ENCODE measurements around the gene NID1. TPM values are rescaled to one million over a fixed set of nuclear protein-coding genes. Genes with fewer than 3 reads are reported as not detected.

NID1 gene
- total RNA-seq, 3 donors from 2014 or later: 60.3 to 288 (median 154) TPM

DNA sequence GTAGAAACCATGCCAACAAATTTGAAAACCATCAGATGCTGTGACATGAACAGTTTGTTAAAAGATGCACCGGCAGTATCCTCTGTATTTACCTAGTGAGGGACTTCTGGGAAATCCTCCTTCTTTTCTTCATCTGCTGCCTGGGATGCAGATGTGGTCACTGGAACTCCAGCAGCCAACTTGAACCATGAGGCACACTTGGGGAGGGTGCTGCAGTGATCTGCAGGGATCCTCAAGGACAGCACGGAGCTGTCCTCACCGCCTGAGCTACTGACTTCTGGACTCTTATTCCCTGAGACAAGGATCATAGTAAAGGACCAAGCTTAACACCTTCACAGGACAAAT is 19.5 kb upstream of the NID1 start:
- Histone ChIP-seq H3K4me1 (no peaks in the 10 kb centered on the region), H3K36me3 (no peaks in the 10 kb centered on the region), H3K9me3 (no peaks in the 10 kb centered on the region), H3K27me3 (no peaks in the 10 kb centered on the region), H3K4me3 (no peak overlapping the region), H3K27ac (no peak overlapping the region)
- intact Hi-C loops (cut with DNase I; ENCODE audit: low total_unique reads): no loop called here
- TF ChIP-seq POLR2A (IDR thresholded peaks at IDR 0.05) (no peak), POLR2AphosphoS5 (IDR thresholded peaks at IDR 0.05) (no peak)
- TF ChIP-seq, protein P1, sequence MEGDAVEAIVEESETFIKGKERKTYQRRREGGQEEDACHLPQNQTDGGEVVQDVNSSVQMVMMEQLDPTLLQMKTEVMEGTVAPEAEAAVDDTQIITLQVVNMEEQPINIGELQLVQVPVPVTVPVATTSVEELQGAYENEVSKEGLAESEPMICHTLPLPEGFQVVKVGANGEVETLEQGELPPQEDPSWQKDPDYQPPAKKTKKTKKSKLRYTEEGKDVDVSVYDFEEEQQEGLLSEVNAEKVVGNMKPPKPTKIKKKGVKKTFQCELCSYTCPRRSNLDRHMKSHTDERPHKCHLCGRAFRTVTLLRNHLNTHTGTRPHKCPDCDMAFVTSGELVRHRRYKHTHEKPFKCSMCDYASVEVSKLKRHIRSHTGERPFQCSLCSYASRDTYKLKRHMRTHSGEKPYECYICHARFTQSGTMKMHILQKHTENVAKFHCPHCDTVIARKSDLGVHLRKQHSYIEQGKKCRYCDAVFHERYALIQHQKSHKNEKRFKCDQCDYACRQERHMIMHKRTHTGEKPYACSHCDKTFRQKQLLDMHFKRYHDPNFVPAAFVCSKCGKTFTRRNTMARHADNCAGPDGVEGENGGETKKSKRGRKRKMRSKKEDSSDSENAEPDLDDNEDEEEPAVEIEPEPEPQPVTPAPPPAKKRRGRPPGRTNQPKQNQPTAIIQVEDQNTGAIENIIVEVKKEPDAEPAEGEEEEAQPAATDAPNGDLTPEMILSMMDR (IDR thresholded peaks at IDR 0.05): no peak
- no peak for DNase-seq (ENCODE audit: low spot score in 2 of 2)

DNA sequence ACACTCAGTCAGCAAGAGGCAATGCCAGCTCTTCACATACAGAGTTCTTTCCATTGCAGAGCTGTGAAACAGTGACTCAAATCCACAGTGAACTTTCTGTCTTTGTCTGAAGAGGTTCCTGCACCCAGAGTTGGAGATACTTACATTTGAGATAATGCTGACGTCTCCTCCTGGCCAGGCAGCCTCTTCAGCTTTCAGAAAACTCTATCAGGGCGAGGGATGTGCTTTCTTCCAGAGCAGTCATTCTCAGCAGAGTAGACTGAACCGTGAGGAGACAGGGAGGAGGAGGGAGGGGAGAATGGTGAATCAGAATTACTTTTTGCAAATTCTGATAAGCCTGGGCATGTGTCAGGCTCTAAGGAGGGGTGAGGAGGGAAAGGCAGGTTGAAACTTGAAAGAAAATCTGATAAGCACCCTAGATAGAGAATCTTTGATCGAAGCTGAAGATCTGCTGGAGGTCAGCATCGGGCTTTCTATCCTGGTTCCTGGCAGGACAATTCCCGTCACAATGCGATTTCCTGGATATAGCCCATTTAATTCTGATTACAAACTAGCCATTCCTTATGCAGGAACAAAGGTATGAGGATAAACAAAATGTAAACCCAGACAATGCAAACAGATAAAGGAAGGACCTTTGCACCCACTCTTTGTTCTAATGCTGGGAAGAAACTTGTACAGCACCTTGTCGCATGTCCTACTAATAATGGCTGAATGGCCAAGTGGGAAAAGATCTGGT is 18.9 kb upstream of the NID1 start:
- DNase-seq (ENCODE audit: low spot score in 2 of 2): no peak
- Histone ChIP-seq H3K27me3 (no peaks in the 10 kb centered on the region), H3K9me3 (no peaks in the 10 kb centered on the region), H3K4me1 (no peaks in the 10 kb centered on the region), H3K4me3 (no peak overlapping the region), H3K27ac (no peak overlapping the region), H3K36me3 (no peaks in the 10 kb centered on the region)
- intact Hi-C loops (cut with DNase I; ENCODE audit: low total_unique reads): no loop called here
- no peak for TF ChIP-seq POLR2A (IDR thresholded peaks at IDR 0.05)

DNA sequence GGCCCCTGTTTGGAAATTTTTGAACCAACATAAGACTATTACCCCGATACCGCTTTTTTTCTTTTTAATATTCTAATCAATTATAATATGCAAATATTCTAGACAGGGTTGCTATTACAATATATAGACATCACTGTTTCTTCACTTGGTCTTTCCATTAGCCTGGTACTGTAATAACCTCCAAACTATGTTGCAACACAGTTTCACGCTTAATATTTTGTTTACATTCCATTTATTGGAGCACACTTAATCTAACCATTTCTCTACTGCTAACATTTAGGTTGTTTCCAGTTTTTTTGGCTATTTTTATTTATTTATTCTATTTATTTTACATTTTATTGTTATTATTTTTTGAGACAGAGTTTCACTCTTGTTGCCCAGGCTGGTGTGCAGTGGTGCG is 17.6 kb upstream of the NID1 start:
- Histone ChIP-seq H3K4me3 (no peak overlapping the region), H3K27me3 (no peaks in the 10 kb centered on the region), H3K36me3 (no peaks in the 10 kb centered on the region), H3K9me3 (no peaks in the 10 kb centered on the region), H3K4me1 (no peaks in the 10 kb centered on the region), H3K27ac (no peak overlapping the region)
- TF ChIP-seq, protein P1 (IDR thresholded peaks at IDR 0.05): no peak
- TF ChIP-seq POLR2AphosphoS5 (IDR thresholded peaks at IDR 0.05) (no peak), POLR2A (IDR thresholded peaks at IDR 0.05) (no peak)
- DNase-seq (ENCODE audit: low spot score in 2 of 2): no peak
- intact Hi-C loops (cut with DNase I; ENCODE audit: low total_unique reads): no loop called here

DNA sequence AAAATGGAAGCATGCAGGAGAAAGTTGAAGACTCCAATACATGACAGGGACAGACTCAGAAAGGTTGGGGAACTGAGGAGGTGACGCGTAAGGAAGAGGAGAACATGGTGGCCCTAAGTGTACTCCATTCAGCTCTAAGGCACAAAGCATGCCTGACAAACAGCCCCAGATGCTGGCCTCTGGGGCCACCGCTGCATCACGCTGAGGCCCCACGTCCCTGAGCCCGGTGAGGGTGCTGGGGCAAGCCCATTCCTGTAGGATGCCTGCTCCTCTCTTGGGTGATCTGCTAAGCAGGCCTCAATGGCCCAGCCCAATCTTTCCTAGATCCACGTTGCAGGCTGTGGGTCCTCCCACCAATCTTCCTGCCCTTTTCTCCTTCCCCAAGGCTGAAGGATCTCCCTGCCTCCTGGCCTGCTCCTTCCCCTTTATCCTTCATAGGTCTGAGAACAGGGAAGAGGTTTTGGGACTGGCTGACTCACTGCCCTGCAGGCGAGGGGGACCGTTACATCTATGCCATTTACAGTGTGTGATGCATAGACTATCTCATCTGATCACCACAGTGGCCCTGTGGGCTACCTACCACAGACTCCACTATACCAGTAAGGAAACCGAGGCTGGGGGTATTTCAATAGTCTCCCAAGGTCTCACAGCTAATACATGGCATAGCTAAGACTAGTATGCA is 16.8 kb upstream of the NID1 start:
- H3K27ac ChIP-seq: no peak overlapping the region
- no peaks in the 10 kb centered on the region for H3K36me3 ChIP-seq
- H3K9me3 ChIP-seq: no peaks in the 10 kb centered on the region
- intact Hi-C loops (cut with DNase I; ENCODE audit: low total_unique reads): no loop called here
- TF ChIP-seq POLR2AphosphoS5 (IDR thresholded peaks at IDR 0.05) (no peak), POLR2A (IDR thresholded peaks at IDR 0.05) (no peak)
- TF ChIP-seq, protein P1 (IDR thresholded peaks at IDR 0.05): no peak
- H3K27me3 ChIP-seq: no peaks in the 10 kb centered on the region
- H3K4me3 ChIP-seq: no peak overlapping the region
- no peaks in the 10 kb centered on the region for H3K4me1 ChIP-seq
- DNase-seq (ENCODE audit: low spot score in 2 of 2): no peak

DNA sequence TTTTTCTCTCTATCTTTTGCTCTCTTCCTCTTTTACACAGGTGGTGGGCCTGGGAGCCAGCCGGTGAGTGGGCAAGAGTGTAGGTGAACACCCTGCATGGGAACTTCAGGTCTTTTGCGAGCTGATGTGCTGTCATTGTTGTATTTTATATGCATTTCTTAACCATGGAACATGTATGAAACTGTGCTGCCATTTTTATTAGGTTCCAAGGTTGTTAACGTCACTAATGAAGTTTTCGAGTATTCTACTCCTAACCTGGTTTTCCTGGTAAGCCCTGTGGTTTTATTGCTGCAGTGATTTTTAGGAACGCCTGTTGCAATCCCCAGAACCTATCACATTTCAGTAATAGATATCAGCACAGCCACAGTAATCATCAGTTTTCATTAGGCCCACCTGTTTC is 14.8 kb upstream of the NID1 start:
- TF ChIP-seq POLR2A (IDR thresholded peaks at IDR 0.05): no peak
- TF ChIP-seq, protein P1 (IDR thresholded peaks at IDR 0.05): no peak
- H3K4me1 ChIP-seq: no peaks in the 10 kb centered on the region

More for the DNA sequence above, 14.8 kb upstream of the NID1 start:
- no peaks in the 10 kb centered on the region for H3K27me3 ChIP-seq
- DNase-seq (ENCODE audit: low spot score in 2 of 2): no peak
- H3K36me3 ChIP-seq: no peaks in the 10 kb centered on the region
- no peak overlapping the region for H3K4me3 ChIP-seq
- H3K9me3 ChIP-seq: no peaks in the 10 kb centered on the region
- no peak overlapping the region for H3K27ac ChIP-seq
- intact Hi-C loops (cut with DNase I; ENCODE audit: low total_unique reads): no loop called here
